GM03348 (cell line): ENCODE results near the gene PPP1R12C.

ENCODE experiments used
- DNase-seq: peaks from one replicate; pipeline ENCODE4 v3.0.0; 2012; ENCODE audit warnings: low spot score

The PPP1R12C gene

GRCh38 chr19:55046975-55047622, 70.3 kb downstream of the PPP1R12C start:
- no peak for DNase-seq

GRCh38 chr19:55044771-55045716, 72.4 kb downstream of the PPP1R12C start:
- DNase-seq, result no peak

GRCh38 chr19:55044286-55044685, 73.2 kb downstream of the PPP1R12C start:
- DNase-seq, result no peak

GRCh38 chr19:55042688-55043087, 74.7 kb downstream of the PPP1R12C start:
- no peak for DNase-seq

- no peak for DNase-seq
These were observed 75.1 kb downstream of the PPP1R12C start for GRCh38 chr19:55042344-55042678.

- no peak for DNase-seq
These were observed 75.7 kb downstream of the PPP1R12C start for GRCh38 chr19:55041627-55042343.

GRCh38 chr19:55041244-55041626, 76.2 kb downstream of the PPP1R12C start:
- no peak for DNase-seq
